H1 (cell line): ENCODE data around the gene SCAMP5. TPM values are rescaled to one million over a fixed set of nuclear protein-coding genes. Genes with fewer than 3 reads are reported as not detected.
A peak's percentile ranks its signal among the peaks of the same experiment; 100 is the strongest.

Experiments used
- CTCF ChIA-PET: fragments of 300-600 bp; sonication (Branson Sonifier 250); formaldehyde crosslinking; loops from one replicate; lab custom pipeline; 2021; ENCODE audit not compliant: partially characterized antibody; lab: Charles Lee
- POLR2A ChIA-PET: fragments of 300-600 bp; sonication (Branson Sonifier 250); formaldehyde crosslinking; loops from one replicate; lab custom pipeline; 2021; ENCODE audit warnings: inconsistent platforms; ENCODE audit not compliant: partially characterized antibody; lab: Charles Lee
- DNase-seq, 2 experiments: peaks; one replicate each; pipeline versions ENCODE4 v3.0.0 to v3.0.0-alpha.2; 2010 to 2022; ENCODE audit warnings: low spot score in 2 of 2, low read depth in 1 of 2, mixed read lengths in 1 of 2
- FAIRE-seq: peaks from 2 replicates; lab custom pipeline; 2011; peaks lifted over from hg19 to GRCh38; lab: Jason Lieb, UNC
- H2AFZ ChIP-seq: 2 replicates; pipeline ENCODE4 v1.8.1; 2012; ENCODE audit warnings: low read length, inconsistent platforms
- H2AK5ac ChIP-seq: 2 replicates; pipeline ENCODE4 v1.6.1; 2013; ENCODE audit warnings: low read depth, low read length
- H2BK120ac ChIP-seq: replicated peaks from 2 replicates; pipeline ENCODE3; 2013; ENCODE audit warnings: low read depth, low read length, inconsistent platforms
- H2BK12ac ChIP-seq: 2 replicates; pipeline ENCODE4 v1.6.1; 2013; ENCODE audit warnings: low read depth, low read length
- H2BK15ac ChIP-seq: 2 replicates; pipeline ENCODE4 v1.6.1; 2013; ENCODE audit warnings: low read length
- H2BK20ac ChIP-seq: 2 replicates; pipeline ENCODE4 v1.6.1; 2013; ENCODE audit warnings: low read length
- H2BK5ac ChIP-seq: 2 replicates; pipeline ENCODE4 v1.6.1; 2013; ENCODE audit warnings: low read depth, low read length
- H3K14ac ChIP-seq: 2 replicates; pipeline ENCODE4 v1.6.1; 2013; ENCODE audit warnings: inconsistent platforms; ENCODE audit not compliant: insufficient read length
- H3K18ac ChIP-seq: 2 replicates; pipeline ENCODE4 v1.6.1; 2013; ENCODE audit warnings: low read length; ENCODE audit errors: extremely low read depth
- H3K23ac ChIP-seq: 2 replicates; pipeline ENCODE4 v1.6.1; 2013; ENCODE audit warnings: inconsistent platforms; ENCODE audit not compliant: insufficient read length
- H3K23me2 ChIP-seq: 2 replicates; pipeline ENCODE4 v1.6.1; 2013; ENCODE audit warnings: low read depth, low read length
- H3K27ac ChIP-seq: 2 replicates; pipeline ENCODE4 v1.6.1; 2011; ENCODE audit warnings: low read depth, low read length, inconsistent platforms
- H3K27me3 ChIP-seq, 4 experiments: replicated peaks in 1 of 4; 1 replicate in 1 of 4; 2 replicates in 3 of 4; pipeline versions ENCODE4 v1.6.1 to v1.8.1; 2011 to 2013; ENCODE audit warnings: low read length in 3 of 4, mild to moderate bottlenecking in 3 of 4, inconsistent platforms in 2 of 4, mixed read lengths in 2 of 4, moderate library complexity in 1 of 4; ENCODE audit not compliant: control insufficient read depth in 3 of 4, insufficient read depth in 3 of 4; ENCODE audit errors: extremely low read depth in 1 of 4
- H3K36me3 ChIP-seq, 4 experiments: 2 replicates each; pipeline versions ENCODE4 v1.6.1 to v1.8.1; 2011 to 2013; ENCODE audit warnings: mild to moderate bottlenecking in 4 of 4, low read length in 3 of 4, moderate library complexity in 2 of 4, control low read depth in 1 of 4, inconsistent platforms in 1 of 4; ENCODE audit not compliant: insufficient read depth in 4 of 4, control insufficient read depth in 2 of 4
- H3K4ac ChIP-seq: replicated peaks from 2 replicates; pipeline ENCODE3; 2013; ENCODE audit warnings: low read length, low read depth, mixed read lengths, inconsistent platforms; ENCODE audit not compliant: insufficient read length
- H3K4me1 ChIP-seq, 4 experiments: replicated peaks in 1 of 4; 1 replicate in 1 of 4; 2 replicates in 3 of 4; pipeline versions ENCODE4 v1.6.1 to v1.8.1; 2011 to 2013; ENCODE audit warnings: low read length in 3 of 4, inconsistent platforms in 2 of 4, mixed read lengths in 1 of 4; ENCODE audit not compliant: insufficient read depth in 4 of 4, control insufficient read depth in 3 of 4
- H3K4me2 ChIP-seq, 2 experiments: 2 replicates each; pipeline versions ENCODE4 v1.6.1 to v1.8.1; 2011 to 2013; ENCODE audit warnings: low read depth in 2 of 2, low read length in 2 of 2, control low read depth in 1 of 2, inconsistent platforms in 1 of 2, mild to moderate bottlenecking in 1 of 2; ENCODE audit not compliant: insufficient read depth in 1 of 2
- H3K4me3 ChIP-seq, 4 experiments: fragments of 200-600, 300-600 bp in 1 of 4; sonication (generic), shearing (Covaris generic), sonication (Bioruptor Twin) in 1 of 4; 2 replicates each; pipeline versions ENCODE4 v1.5.1 to v1.8.1; 2011 to 2016; ENCODE audit warnings: low read length in 4 of 4, low read depth in 3 of 4, control low read depth in 2 of 4, inconsistent platforms in 2 of 4, mild to moderate bottlenecking in 2 of 4, mixed read lengths in 1 of 4, moderate library complexity in 1 of 4; ENCODE audit not compliant: insufficient read depth in 2 of 4; ENCODE audit errors: extremely low read depth in 1 of 4
- H3K56ac ChIP-seq: replicated peaks from 2 replicates; pipeline ENCODE3; 2013; ENCODE audit warnings: low read depth, mild to moderate bottlenecking, mixed read lengths, low read length, inconsistent platforms; ENCODE audit not compliant: insufficient read length
- H3K79me1 ChIP-seq: 2 replicates; pipeline ENCODE4 v1.6.1; 2013; ENCODE audit warnings: low read depth, low read length, control low read depth
- H3K79me2 ChIP-seq, 2 experiments: 2 replicates each; pipeline versions ENCODE4 v1.6.1 to v1.8.1; 2012 to 2013; ENCODE audit warnings: low read length in 2 of 2, mild to moderate bottlenecking in 2 of 2, inconsistent platforms in 1 of 2; ENCODE audit not compliant: insufficient read depth in 2 of 2, control insufficient read depth in 1 of 2
- H3K9ac ChIP-seq, 4 experiments: replicated peaks in 1 of 4; 1 replicate in 1 of 4; 2 replicates in 3 of 4; pipeline versions ENCODE4 v1.6.1 to v1.8.1; 2011 to 2013; ENCODE audit warnings: low read depth in 3 of 4, low read length in 3 of 4, control low read depth in 2 of 4, mild to moderate bottlenecking in 2 of 4, moderate library complexity in 2 of 4, inconsistent platforms in 1 of 4; ENCODE audit errors: extremely low read depth in 1 of 4
- H3K9me3 ChIP-seq, 2 experiments: 2 replicates each; pipeline versions ENCODE4 v1.6.1 to v1.8.1; 2012 to 2013; ENCODE audit warnings: mild to moderate bottlenecking in 2 of 2, moderate library complexity in 2 of 2, control low read depth in 1 of 2, inconsistent platforms in 1 of 2, low read depth in 1 of 2, low read length in 1 of 2, mixed read lengths in 1 of 2; ENCODE audit not compliant: insufficient read depth in 2 of 2
- H4K20me1 ChIP-seq, 2 experiments: replicated peaks in 1 of 2; 2 replicates each; pipeline versions ENCODE3 to v1.8.1; 2011 to 2013; ENCODE audit warnings: inconsistent platforms in 2 of 2, low read length in 2 of 2, mild to moderate bottlenecking in 1 of 2; ENCODE audit not compliant: insufficient read depth in 2 of 2, control insufficient read depth in 1 of 2
- H4K5ac ChIP-seq: 2 replicates; pipeline ENCODE4 v1.6.1; 2013; ENCODE audit warnings: low read length, low read depth, mixed read lengths, inconsistent platforms; ENCODE audit not compliant: insufficient read length
- H4K8ac ChIP-seq: 2 replicates; pipeline ENCODE4 v1.8.0; 2013; ENCODE audit warnings: mild to moderate bottlenecking, moderate library complexity, low read length, inconsistent platforms; ENCODE audit not compliant: insufficient read depth; ENCODE audit errors: extremely low read depth
- H4K91ac ChIP-seq: replicated peaks from 2 replicates; pipeline ENCODE3; 2013; ENCODE audit warnings: low read length, mixed read lengths, inconsistent platforms; ENCODE audit not compliant: insufficient read length
- BACH1 ChIP-seq: IDR thresholded peaks from 2 replicates; pipeline ENCODE4 v1.6.1; 2012; ENCODE audit warnings: low read length, improper control_type of control experiment
- SIN3A ChIP-seq, 2 experiments: IDR thresholded peaks in 1 of 2; conservative IDR thresholded peaks in 1 of 2; 2 replicates each; pipeline ENCODE4 v1.6.1; 2011 to 2012; ENCODE audit warnings: low read length in 2 of 2, improper control_type of control experiment in 1 of 2, low read depth in 1 of 2, mild to moderate bottlenecking in 1 of 2
- WGBS, 2 experiments: shearing (Covaris generic) in 1 of 2; methylation state at CpG; one replicate each; pipeline versions ENCODE4 v1.1.6 to v1.1.7; 2013 to 2015; ENCODE audit warnings: low lambda C conversion rate in 2 of 2, mixed read lengths in 2 of 2, inconsistent platforms in 1 of 2, low coverage in 1 of 2, missing lambda C conversion rate in 1 of 2; ENCODE audit not compliant: insufficient replicate concordance in 2 of 2, insufficient coverage in 1 of 2, insufficient read length in 1 of 2; ENCODE audit errors: extremely low coverage in 1 of 2, missing lambda C conversion rate in 1 of 2; 5-methylcytosine and 5-hydroxymethylcytosine counted together
- polyA plus RNA-seq, 7 experiments: library from polyadenylated mRNA; depleted of rRNA in 3 of 7; stranded (reverse) in 5 of 7; unstranded in 2 of 7; fragments of >200 nt in 5 of 7; fragments of 200-250 nt in 2 of 7; gene quantifications; 1 replicate in 5 of 7; 2 replicates in 1 of 7; 4 replicates in 1 of 7; pipeline versions ENCODE4 v1.2.1 to v1.2.3, GENCODE V29; 2011 to 2013; ENCODE audit warnings: missing spikeins in 2 of 7, mixed read lengths in 2 of 7
- total RNA-seq: library from RNA; stranded (reverse); fragmentation: NEBNext Ultra II Directional; extraction: Animal tissue kit (Norgen Biotek cat#: 25700); gene quantifications from 2 replicates; pipeline ENCODE4 v1.2.1, GENCODE V29; 2021

SCAMP5 gene
- total and polyA plus RNA-seq, 2 of the 8 experiments (the other 6 are each of a cell fraction or from before 2014, with no cell fraction given), result 55.4 to 94.7 TPM

DNA sequence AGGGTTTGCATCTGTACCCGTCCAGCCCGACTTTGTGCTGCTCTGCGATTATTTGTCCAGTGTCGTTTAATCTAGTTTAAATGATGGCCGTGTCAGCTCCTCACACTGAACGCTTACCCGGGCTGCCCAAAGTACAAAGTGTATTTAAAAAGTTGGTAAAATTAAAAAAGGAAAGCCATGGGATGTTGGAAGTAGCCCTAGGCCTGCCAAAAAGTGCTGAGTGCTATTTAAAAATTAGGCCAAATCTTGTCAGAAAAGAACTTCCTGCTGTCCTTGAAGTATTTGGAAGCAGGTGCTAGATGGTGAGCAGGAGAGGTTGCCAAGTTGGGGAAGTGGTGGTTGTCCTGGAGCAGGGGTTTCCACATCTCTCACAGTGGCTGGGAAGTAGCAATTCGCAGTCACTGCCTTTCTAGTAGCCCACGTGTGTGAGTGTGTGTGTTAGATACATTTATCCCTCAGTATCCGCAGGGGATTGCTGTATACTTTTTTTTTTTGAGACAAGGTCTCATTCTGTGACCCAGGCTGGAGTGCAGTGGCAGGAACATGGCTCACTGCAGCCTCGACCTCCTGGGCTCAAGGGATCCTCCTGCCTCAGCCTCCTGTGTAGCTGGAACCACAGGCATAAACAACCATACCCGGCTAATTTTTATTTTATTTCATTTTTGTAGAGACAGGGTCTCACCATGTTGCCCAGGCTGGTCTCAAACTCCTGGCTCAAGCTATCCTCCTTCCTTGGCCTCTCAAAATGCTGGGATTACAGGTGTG, 28.7 kb downstream of the SCAMP5 start:
- H3K14ac ChIP-seq, result peak overlapping the region; percentile 46
- peak overlapping the region; percentile 91 to 99 (median 98) for H3K9ac ChIP-seq
- no peak for FAIRE-seq
- H4K5ac ChIP-seq, result peak overlapping the region; percentile 86
- POLR2A ChIA-PET, result interaction anchor here (0.6 to 1.9 kb wide), 14 partner anchors 10 to 315 kb away, joined by 3 to 10 read pairs (median 4); partner anchors contain the start of genes C15orf39 and RPP25
- H3K4me3 ChIP-seq, result peak overlapping the region; percentile 87 to 99 (median 90)
- no peak overlapping the region for H2BK15ac ChIP-seq
- CTCF ChIA-PET, result interaction anchor here (0.8 to 1.9 kb wide), 4 partner anchors 10 to 90 kb away, joined by 3 to 5 read pairs (median 4); no protein-coding TSS in a partner anchor
- H3K23ac ChIP-seq, result no peak overlapping the region
- peak overlapping the region; percentile 97 for H2BK5ac ChIP-seq
- no peak overlapping the region for H3K4ac ChIP-seq
- peak overlapping the region; percentile 82 to 84 for H3K4me2 ChIP-seq
- peak overlapping the region; percentile 84 for H4K91ac ChIP-seq
- H3K27ac ChIP-seq, result peak overlapping the region; percentile 90
- H2AK5ac ChIP-seq, result peak overlapping the region; percentile 17; the same call in 1 of the 2 replicates
- no peak for DNase-seq
- H3K23me2 ChIP-seq, result 0 out of 2 replicates have a peak, but pooled peaks cover 3% of the 10 kb centered on the region
- H2AFZ ChIP-seq, result peak overlapping the region; percentile 64; the same call in 1 of the 2 replicates
- WGBS, 2 experiments, result 31% methylated on average over 12 of the region's 12 CpGs; no CpG with 5 or more reads in 1 of the 2 experiments
- H4K8ac ChIP-seq, result peak overlapping the region; percentile 99; the same call in 1 of the 2 replicates
- H3K27me3 ChIP-seq, result no peaks in the 10 kb centered on the region
- peak overlapping the region; percentile 90 for H3K56ac ChIP-seq
- H3K9me3 ChIP-seq, result no peaks in the 10 kb centered on the region
- 0 out of 2 replicates have a peak overlapping the region, but pooled peaks have one; percentile 69 for H2BK12ac ChIP-seq
- H3K36me3 ChIP-seq, result 0 out of 8 replicates have a peak, but pooled peaks cover 0 to 2% (median 0%) of the 10 kb centered on the region in 4 experiments
- no peak overlapping the region for H2BK20ac ChIP-seq
- peaks cover 2% of the 10 kb centered on the region; the same call in 1 of the 2 replicates for H3K79me1 ChIP-seq
- peaks cover 0 to 14% of the 10 kb centered on the region in 2 experiments; a peak in 2 of 4 replicates for H3K79me2 ChIP-seq
- TF ChIP-seq SIN3A (conservative IDR thresholded peaks at IDR 0.05 in 1 of 2, IDR thresholded peaks at IDR 0.05 in 1 of 2; ENCODE audit: low read depth in 1 of 2, low read length in 2 of 2) (peak in 1 of 2 experiments; percentile 11; a peak in 1 of 4 replicates), BACH1 (no peak)
- TF ChIP-seq, all 59 proteins: peak for 1
- no peaks in the 10 kb centered on the region; a peak in 2 of 7 replicates for H3K4me1 ChIP-seq
- peak overlapping the region; percentile 96; the same call in 1 of the 2 replicates for H3K18ac ChIP-seq
- peaks cover 0 to 2% of the 10 kb centered on the region in 2 experiments for H4K20me1 ChIP-seq
- H2BK120ac ChIP-seq, result no peak overlapping the region
